Esophagus muscularis mucosa (tissue), 4 donors: ENCODE measurements around the gene ZAP70.

Source experiments
- EP300 ChIP-seq: sonication (generic); formaldehyde crosslinking; IDR thresholded peaks from one replicate; pipeline ENCODE4 v1.6.1; 2017; ENCODE audit warnings: antibody characterized with exemption
- POLR2A ChIP-seq: fragments of 450-650 bp; IDR thresholded peaks from one replicate; pipeline ENCODE4 v1.6.1; 2017; ENCODE audit warnings: antibody characterized with exemption, moderate library complexity, mild to moderate bottlenecking, low read depth
- POLR2AphosphoS5 ChIP-seq, 2 donors: sonication (generic); formaldehyde crosslinking; IDR thresholded peaks; one replicate each; pipeline ENCODE4 v1.6.1; 2017; ENCODE audit warnings: antibody characterized with exemption in 2 of 2
- TF ChIP-seq, protein P1 (sequence below), 3 experiments: fragments of 200-600 bp in 2 of 3; fragments of 450-650 bp in 1 of 3; sonication (generic) in 2 of 3; IDR thresholded peaks; one replicate each; pipeline ENCODE4 v1.5.1; 2017 to 2019; ENCODE audit warnings: antibody characterized with exemption in 3 of 3, mild to moderate bottlenecking in 2 of 3, moderate library complexity in 1 of 3

GRCh38 chr2:97758131-97758705 lies 44.8 kb downstream of the ZAP70 start:
- TF ChIP-seq, protein P1, sequence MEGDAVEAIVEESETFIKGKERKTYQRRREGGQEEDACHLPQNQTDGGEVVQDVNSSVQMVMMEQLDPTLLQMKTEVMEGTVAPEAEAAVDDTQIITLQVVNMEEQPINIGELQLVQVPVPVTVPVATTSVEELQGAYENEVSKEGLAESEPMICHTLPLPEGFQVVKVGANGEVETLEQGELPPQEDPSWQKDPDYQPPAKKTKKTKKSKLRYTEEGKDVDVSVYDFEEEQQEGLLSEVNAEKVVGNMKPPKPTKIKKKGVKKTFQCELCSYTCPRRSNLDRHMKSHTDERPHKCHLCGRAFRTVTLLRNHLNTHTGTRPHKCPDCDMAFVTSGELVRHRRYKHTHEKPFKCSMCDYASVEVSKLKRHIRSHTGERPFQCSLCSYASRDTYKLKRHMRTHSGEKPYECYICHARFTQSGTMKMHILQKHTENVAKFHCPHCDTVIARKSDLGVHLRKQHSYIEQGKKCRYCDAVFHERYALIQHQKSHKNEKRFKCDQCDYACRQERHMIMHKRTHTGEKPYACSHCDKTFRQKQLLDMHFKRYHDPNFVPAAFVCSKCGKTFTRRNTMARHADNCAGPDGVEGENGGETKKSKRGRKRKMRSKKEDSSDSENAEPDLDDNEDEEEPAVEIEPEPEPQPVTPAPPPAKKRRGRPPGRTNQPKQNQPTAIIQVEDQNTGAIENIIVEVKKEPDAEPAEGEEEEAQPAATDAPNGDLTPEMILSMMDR (IDR thresholded peaks at IDR 0.05): no peak
- TF ChIP-seq POLR2A (no peak), EP300 (no peak), POLR2AphosphoS5 (IDR thresholded peaks at IDR 0.05) (no peak)
